Small intestine (tissue), 7 donors: ENCODE measurements around the gene CLK2. TPM values are rescaled to one million over a fixed set of nuclear protein-coding genes. Genes with fewer than 3 reads are reported as not detected.
"Not testable (repeated sequence)": the region's sequence is repeated elsewhere in the genome, so short reads cannot be mapped to it uniquely, and the experiment has no call there.

Experiments
- DNase-seq, 2 donors: peaks; one replicate each; pipeline versions ENCODE4 v3.0.0 to v3.0.0-alpha.2; 2013
- FAIRE-seq: peaks from 2 replicates; lab custom pipeline; 2012; peaks lifted over from hg19 to GRCh38; lab: Jason Lieb, UNC
- H3K27ac ChIP-seq, 3 donors: one replicate each; pipeline ENCODE4 v1.5.1; 2013; ENCODE audit warnings: low read length in 2 of 3, mild to moderate bottlenecking in 2 of 3, control low read depth in 1 of 3, inconsistent platforms in 1 of 3, low read depth in 1 of 3, moderate library complexity in 1 of 3
- H3K27me3 ChIP-seq, 3 donors: one replicate each; pipeline ENCODE4 v1.6.1; 2013; ENCODE audit warnings: low read length in 3 of 3, inconsistent platforms in 1 of 3; ENCODE audit not compliant: control insufficient read depth in 3 of 3, insufficient read depth in 3 of 3
- H3K36me3 ChIP-seq, 3 donors: one replicate each; pipeline ENCODE4 v1.6.1; 2013; ENCODE audit warnings: low read length in 3 of 3, inconsistent platforms in 1 of 3, low read depth in 1 of 3, mild to moderate bottlenecking in 1 of 3, moderate library complexity in 1 of 3; ENCODE audit not compliant: control insufficient read depth in 3 of 3, insufficient read depth in 2 of 3
- H3K4me1 ChIP-seq, 3 donors: one replicate each; pipeline ENCODE4 v1.6.1; 2013; ENCODE audit warnings: low read length in 2 of 3, inconsistent platforms in 1 of 3, low read depth in 1 of 3, mild to moderate bottlenecking in 1 of 3, moderate library complexity in 1 of 3; ENCODE audit not compliant: control insufficient read depth in 3 of 3, insufficient read depth in 2 of 3
- H3K4me3 ChIP-seq, 3 donors: one replicate each; pipeline ENCODE4 v1.5.1; 2013; ENCODE audit warnings: low read length in 3 of 3, control low read depth in 1 of 3, inconsistent platforms in 1 of 3, low read depth in 1 of 3, mild to moderate bottlenecking in 1 of 3, moderate library complexity in 1 of 3
- H3K9me3 ChIP-seq, 2 donors: one replicate each; pipeline ENCODE4 v1.6.1; 2013; ENCODE audit warnings: low read depth in 1 of 2, low read length in 1 of 2; ENCODE audit not compliant: control insufficient read depth in 2 of 2, insufficient read depth in 1 of 2
- WGBS, 3 donors: extraction: QIAGEN DNeasy Blood & Tissue Kit; methylation state at CpG; one replicate each; pipeline ENCODE4 v1.1.7; 2013; 5-methylcytosine and 5-hydroxymethylcytosine counted together
- polyA plus RNA-seq, 4 donors: library from polyadenylated mRNA; stranded (reverse) in 3 of 4; unstranded in 1 of 4; fragments of 200-250 nt in 3 of 4; fragments of 120-200 nt in 1 of 4; gene quantifications; one replicate each; pipeline versions ENCODE4 v1.2.1 to v1.2.3, GENCODE V29; 2013
- donor health status: healthy with polysubstance abuse.
- donor health status: control.
- donor health status: control.
- donor health status: Bipolar disorder and iron deficiency.
- donor health status: healthy.

CLK2 gene
- polyA plus RNA-seq, 4 donors = 27.0 to 66.9 (median 37.7) TPM

DNA sequence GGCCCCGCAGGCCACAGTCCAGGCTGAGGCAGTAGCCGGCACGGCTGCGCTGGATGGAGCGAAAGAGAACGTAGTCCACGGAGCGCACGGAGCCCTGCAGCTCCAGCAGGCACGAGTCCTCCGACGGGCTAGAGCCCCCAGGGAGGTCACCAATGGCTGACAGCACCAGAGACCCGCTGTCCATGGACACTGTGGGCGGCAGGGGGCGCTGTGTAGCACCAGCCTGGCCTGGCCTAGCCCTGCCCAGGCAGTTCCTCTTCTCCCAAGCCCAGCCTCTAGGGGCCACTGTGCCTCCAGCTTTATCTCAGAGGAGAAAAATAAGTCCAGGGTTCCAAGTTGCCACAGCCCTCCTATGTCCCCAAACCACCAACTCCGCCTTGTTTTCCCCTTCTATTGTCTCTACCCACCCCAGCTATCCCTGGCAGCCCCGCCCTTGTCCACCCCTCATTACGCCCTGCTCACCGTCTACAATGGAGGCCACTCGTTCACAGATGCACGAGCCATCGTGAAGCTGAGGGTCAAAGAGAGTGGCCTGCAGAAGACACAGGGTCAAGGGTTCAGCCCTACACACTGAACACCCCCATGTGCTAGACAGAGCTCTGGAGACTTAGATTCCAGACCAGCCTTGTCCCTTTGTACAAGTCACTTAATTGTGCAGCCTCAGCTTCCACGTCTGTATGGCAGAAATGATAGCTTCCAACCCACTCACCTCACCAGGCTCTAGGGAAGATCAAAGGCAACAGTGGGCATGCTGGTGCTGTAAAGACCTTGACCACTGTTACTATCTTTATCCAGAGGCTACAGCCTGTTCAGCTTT lies 22.5 kb downstream of the CLK2 start:
- peak overlapping the region in 1 of 3 donors; percentile 12 for H3K27ac ChIP-seq
- no peaks in the 10 kb centered on the region for H3K9me3 ChIP-seq
- peak overlapping the region in 2 of 3 donors; percentile 4 to 40 for H3K4me3 ChIP-seq
- H3K4me1 ChIP-seq = peaks cover 0 to 19% (median 8%) of the 10 kb centered on the region in 3 donors
- FAIRE-seq (no peak), DNase-seq (peak; percentile 92 to 96)
- WGBS, 3 donors = 14 to 23% (median 22%) methylated on average over 23 of the region's 23 CpGs
- H3K27me3 ChIP-seq = no peaks in the 10 kb centered on the region
- H3K36me3 ChIP-seq = peaks cover 0 to 27% (median 0%) of the 10 kb centered on the region in 3 donors

DNA sequence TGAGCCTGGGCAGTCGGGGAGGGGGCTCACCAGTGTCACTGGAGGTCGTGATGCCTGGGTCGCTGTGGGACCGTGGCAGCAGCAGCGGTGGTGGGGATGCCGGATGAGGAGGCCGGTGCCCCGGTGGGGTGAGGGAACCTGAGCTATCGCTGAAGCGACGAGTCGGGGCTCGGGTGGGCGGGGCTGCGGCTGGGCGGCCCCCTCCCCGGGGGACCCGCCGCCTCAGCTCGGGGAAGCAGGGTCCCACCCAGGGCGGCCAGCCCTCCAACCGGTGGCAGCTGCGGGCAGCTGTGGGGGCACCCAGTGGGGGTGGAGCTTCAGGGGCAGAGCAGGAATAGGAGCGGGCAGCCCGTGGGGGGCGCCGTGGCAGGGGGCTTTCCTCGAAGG lies 23.1 kb downstream of the CLK2 start:
- WGBS, 3 donors = 23 to 39% (median 27%) methylated on average over 17 to 28 of the region's 28 CpGs
- no peak for FAIRE-seq
- no peak for DNase-seq
- H3K27me3 ChIP-seq = no peaks in the 10 kb centered on the region
- H3K4me1 ChIP-seq = peaks cover 0 to 22% (median 10%) of the 10 kb centered on the region in 3 donors
- peaks cover 0 to 27% (median 0%) of the 10 kb centered on the region in 3 donors for H3K36me3 ChIP-seq
- peak overlapping the region in 2 of 3 donors; percentile 4 to 40 for H3K4me3 ChIP-seq
- no peaks in the 10 kb centered on the region for H3K9me3 ChIP-seq
- H3K27ac ChIP-seq = peak overlapping the region in 1 of 3 donors; percentile 12

DNA sequence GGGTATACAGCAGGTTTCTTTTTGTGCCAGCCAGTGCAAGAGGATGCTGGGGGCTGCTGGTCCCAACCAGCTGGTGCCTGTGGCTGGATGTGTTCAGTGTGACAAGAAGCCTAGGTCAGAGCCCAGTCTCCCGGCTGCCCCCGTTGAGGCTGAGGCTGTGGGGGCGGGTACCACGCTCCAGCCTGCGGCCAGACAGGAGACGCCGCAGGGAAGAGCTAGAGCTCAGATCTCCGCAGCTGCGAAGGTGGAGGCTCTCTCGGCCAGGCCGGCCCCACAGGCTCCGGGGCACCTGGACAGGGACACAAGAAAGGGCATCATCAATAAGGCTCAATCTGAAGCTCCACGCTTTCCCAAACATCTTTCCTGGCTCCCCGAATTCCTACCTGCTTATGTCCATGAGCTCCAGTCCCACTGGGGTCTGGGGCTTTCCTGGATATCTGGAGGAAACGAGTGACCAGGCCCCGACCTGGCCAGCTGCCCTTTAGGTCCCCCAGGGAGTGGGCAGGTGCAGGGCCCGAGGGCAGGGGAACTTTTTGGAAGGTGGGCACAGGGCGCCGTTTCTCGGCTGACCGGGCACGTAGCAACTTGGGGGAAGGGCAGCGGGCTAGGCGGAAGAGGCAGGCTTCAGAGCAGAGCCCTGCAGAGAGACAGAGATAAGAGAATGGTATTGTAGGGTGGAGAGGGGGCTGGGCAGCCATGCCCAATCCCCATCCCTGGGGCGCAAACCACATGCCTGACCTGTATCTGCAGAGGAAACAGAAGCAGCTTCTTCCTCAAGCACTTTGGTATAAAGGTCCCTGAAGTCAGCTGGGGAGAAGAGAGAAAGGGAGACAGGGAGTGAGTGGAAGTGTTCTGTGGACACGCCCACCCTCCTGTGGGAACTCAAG lies 25.4 kb downstream of the CLK2 start:
- H3K9me3 ChIP-seq = peaks cover 0 to 3% of the 10 kb centered on the region in 2 donors
- DNase-seq (no peak), FAIRE-seq (no peak)
- H3K4me1 ChIP-seq = peaks cover 0 to 14% (median 9%) of the 10 kb centered on the region in 3 donors
- 91 to 95% (median 92%) methylated on average over 26 of the region's 26 CpGs for WGBS, 3 donors
- no peak overlapping the region for H3K4me3 ChIP-seq
- no peak overlapping the region for H3K27ac ChIP-seq
- H3K36me3 ChIP-seq = peaks cover 0 to 27% (median 0%) of the 10 kb centered on the region in 3 donors
- H3K27me3 ChIP-seq = no peaks in the 10 kb centered on the region

DNA sequence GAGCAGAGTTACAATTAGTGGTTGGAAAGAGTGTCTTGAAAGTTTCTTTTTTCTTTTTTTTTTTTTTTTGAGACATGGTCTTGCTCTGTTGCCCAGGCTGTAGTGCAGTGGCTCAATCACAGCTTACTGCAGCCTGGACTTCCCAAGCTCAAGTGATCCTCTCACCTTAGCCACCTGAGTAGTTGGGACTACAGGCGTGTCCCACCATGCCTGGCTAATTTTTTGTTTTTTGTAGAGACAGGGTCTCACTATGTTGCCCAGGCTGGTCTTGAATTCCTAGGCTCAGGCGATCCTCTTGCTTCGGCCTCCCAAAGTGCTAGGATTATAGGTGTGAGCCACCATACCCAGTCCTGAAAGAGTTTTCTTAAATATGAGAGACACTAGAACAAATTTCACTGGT lies 26.5 kb downstream of the CLK2 start:
- not testable (repeated sequence) for H3K27me3 ChIP-seq, H3K27ac ChIP-seq, H3K9me3 ChIP-seq, FAIRE-seq, DNase-seq, H3K4me3 ChIP-seq
- Histone ChIP-seq H3K36me3 (peaks cover 0 to 27% (median 0%) of the 10 kb centered on the region in 3 donors), H3K4me1 (peaks cover 0 to 14% (median 11%) of the 10 kb centered on the region in 3 donors)
- 97 to 99% (median 97%) methylated on average over 3 of the region's 3 CpGs for WGBS, 3 donors

DNA sequence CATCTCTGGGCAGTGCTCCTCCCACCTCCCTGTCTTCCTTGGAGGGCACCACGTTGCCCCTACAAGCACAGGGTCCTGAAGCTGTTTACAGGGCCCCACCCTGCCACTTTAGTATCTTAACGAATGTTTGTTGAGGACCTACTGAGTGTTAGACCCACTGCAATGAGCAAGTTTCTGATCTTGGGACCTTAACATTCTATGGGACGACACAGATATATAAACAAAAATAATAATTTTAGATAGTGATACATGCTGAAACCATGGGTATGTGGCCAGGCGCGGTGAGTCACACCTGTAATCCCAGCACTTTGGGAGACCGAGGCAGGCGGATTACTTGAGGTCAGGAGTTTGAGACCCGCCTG lies 28.2 kb downstream of the CLK2 start:
- no peaks in the 10 kb centered on the region for H3K27me3 ChIP-seq
- H3K4me3 ChIP-seq = peak overlapping the region; percentile 17 to 62 (median 62)
- FAIRE-seq = no peak
- peaks cover 0 to 23% (median 0%) of the 10 kb centered on the region in 3 donors for H3K36me3 ChIP-seq
- DNase-seq = no peak
- H3K4me1 ChIP-seq = peaks cover 0 to 16% (median 11%) of the 10 kb centered on the region in 3 donors
- H3K27ac ChIP-seq = peak overlapping the region; percentile 83 to 95 (median 92)
- H3K9me3 ChIP-seq = peaks cover 0 to 3% of the 10 kb centered on the region in 2 donors
- WGBS, 3 donors = 58 to 64% (median 58%) methylated on average over 8 of the region's 8 CpGs

DNA sequence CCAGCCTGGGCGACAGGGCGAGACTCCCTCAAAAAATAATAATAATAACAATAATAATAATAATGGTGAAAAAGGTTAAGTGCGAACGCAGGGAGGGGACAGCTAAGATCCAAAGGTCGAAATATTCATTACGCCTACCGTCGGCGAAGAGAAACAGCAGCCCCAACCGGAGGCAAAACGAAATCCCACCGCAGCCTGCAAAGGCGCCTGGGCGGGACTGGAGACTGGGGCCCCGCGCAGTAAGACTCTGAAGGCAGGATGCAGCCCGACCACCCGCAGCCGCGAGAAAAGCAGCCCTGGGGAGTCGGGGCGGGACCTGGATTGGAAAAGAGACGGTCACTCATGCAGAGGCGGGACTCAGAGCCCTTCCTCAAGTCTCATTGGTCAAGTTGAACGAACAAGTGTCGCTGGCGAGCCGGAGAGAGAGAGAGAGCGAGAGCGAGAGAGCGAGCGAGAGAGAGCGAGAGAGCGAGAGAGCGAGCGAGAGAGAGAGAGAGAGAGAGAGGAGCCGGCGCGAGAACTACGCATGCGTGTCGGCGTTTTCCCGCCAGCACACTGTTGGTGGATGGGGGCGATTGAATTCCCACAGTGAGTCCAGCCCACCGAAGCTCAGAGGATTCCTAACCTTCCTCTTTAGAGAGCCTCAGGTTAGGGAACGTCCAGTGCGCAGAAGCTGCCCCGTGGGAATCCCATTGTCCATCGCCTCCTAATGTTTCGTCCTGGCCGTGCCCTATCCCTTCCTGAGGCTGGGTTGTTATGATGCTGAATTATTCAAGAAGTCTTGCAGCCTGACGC lies 28.7 kb downstream of the CLK2 start:
- no peak for FAIRE-seq
- peak overlapping the region; percentile 83 to 95 (median 92) for H3K27ac ChIP-seq
- H3K9me3 ChIP-seq = peaks cover 0 to 3% of the 10 kb centered on the region in 2 donors
- peak overlapping the region; percentile 40 to 62 (median 62) for H3K4me3 ChIP-seq
- peaks cover 0 to 14% (median 11%) of the 10 kb centered on the region in 3 donors for H3K4me1 ChIP-seq
- peak; percentile 96 to 97 for DNase-seq
- no peaks in the 10 kb centered on the region for H3K27me3 ChIP-seq
- 1% methylated on average over 52 to 53 of the region's 53 CpGs for WGBS, 3 donors
- peaks cover 0 to 24% (median 0%) of the 10 kb centered on the region in 3 donors for H3K36me3 ChIP-seq

DNA sequence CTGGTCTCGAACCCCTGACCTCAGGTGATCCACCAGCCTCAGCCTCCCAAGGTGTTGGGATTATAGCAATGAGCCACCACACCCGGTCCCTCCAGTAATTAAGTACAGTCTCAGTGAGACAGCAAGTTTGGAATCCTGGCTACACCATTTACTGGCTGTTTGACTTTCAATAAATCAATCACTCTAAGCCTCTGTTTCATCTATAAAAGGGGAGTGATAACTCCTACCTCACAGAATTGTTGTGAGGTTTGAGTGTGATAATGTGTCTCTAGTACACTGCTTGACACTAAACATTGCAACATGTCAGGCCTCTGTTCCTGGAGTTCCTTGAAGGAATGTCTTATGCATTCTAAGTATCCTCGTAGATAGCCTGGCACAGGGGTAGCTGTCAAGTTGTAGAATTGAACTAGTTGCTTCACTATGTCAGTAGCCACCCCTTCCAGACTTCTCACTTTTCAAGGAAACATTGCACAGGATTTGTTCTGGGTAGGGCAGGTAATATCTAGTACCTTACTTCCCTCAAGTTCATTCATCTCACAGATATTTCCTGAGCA lies 30.4 kb downstream of the CLK2 start:
- FAIRE-seq (no peak), DNase-seq (peak in 1 of 2 donors; percentile 16)
- Histone ChIP-seq H3K27ac (peak overlapping the region in 1 of 3 donors; percentile 95), H3K4me1 (peaks cover 0 to 14% (median 11%) of the 10 kb centered on the region in 3 donors), H3K36me3 (peaks cover 0 to 25% (median 3%) of the 10 kb centered on the region in 3 donors), H3K9me3 (peaks cover 0 to 3% of the 10 kb centered on the region in 2 donors), H3K27me3 (no peaks in the 10 kb centered on the region), H3K4me3 (no peak overlapping the region)
- 52 to 72% (median 60%) methylated on average over 3 of the region's 3 CpGs for WGBS, 3 donors
